Osteocyte (in vitro differentiated cells): ENCODE data around the gene CPZ. TPM values are rescaled to one million over a fixed set of nuclear protein-coding genes. Genes with fewer than 3 reads are reported as not detected.

ENCODE experiments used
- DNase-seq: peaks from one replicate; pipeline ENCODE4 v3.0.0; 2021; ENCODE audit warnings: mixed read lengths; ENCODE audit not compliant: unreplicated experiment; ENCODE audit errors: extremely low spot score
- H3K27ac Mint-ChIP-seq: one replicate; pipeline ENCODE4 v1.8.0; 2021; ENCODE audit warnings: mild to moderate bottlenecking, mixed read lengths; ENCODE audit not compliant: unreplicated experiment
- H3K27me3 Mint-ChIP-seq: one replicate; pipeline ENCODE4 v1.8.0; 2021; ENCODE audit warnings: mixed read lengths; ENCODE audit not compliant: unreplicated experiment
- H3K36me3 Mint-ChIP-seq: one replicate; pipeline ENCODE4 v1.8.0; 2021; ENCODE audit warnings: mixed read lengths; ENCODE audit not compliant: unreplicated experiment
- H3K4me1 Mint-ChIP-seq: one replicate; pipeline ENCODE4 v1.8.0; 2021; ENCODE audit warnings: mixed read lengths; ENCODE audit not compliant: unreplicated experiment
- H3K4me3 Mint-ChIP-seq: one replicate; pipeline ENCODE4 v1.8.0; 2021; ENCODE audit warnings: mild to moderate bottlenecking, moderate library complexity, mixed read lengths; ENCODE audit not compliant: unreplicated experiment
- H3K9me3 Mint-ChIP-seq: one replicate; pipeline ENCODE4 v1.8.0; 2021; ENCODE audit warnings: mixed read lengths; ENCODE audit not compliant: unreplicated experiment
- CTCF ChIP-seq: fragments of 200-600 bp; sonication (generic); IDR thresholded peaks from 2 replicates; pipeline ENCODE4 v1.5.0; 2021; ENCODE audit warnings: antibody characterized with exemption, mild to moderate bottlenecking, moderate library complexity
- total RNA-seq: library from RNA; stranded (reverse); gene quantifications from 2 replicates; pipeline ENCODE4 v1.2.1, GENCODE V29; 2021

Gene CPZ
- total RNA-seq, 1 donor from 2014 or later, result 10.7 TPM

GRCh38 chr4:8602686-8603430 lies 10.3 kb downstream of the CPZ start:
- Mint-ChIP-seq H3K27me3 (peaks cover 3% of the 10 kb centered on the region), H3K36me3 (no peaks in the 10 kb centered on the region), H3K4me1 (peaks cover 12% of the 10 kb centered on the region), H3K4me3 (no peak overlapping the region), H3K9me3 (no peaks in the 10 kb centered on the region), H3K27ac (no peak overlapping the region)
- no peak for TF ChIP-seq CTCF
- no peak for DNase-seq

DNA sequence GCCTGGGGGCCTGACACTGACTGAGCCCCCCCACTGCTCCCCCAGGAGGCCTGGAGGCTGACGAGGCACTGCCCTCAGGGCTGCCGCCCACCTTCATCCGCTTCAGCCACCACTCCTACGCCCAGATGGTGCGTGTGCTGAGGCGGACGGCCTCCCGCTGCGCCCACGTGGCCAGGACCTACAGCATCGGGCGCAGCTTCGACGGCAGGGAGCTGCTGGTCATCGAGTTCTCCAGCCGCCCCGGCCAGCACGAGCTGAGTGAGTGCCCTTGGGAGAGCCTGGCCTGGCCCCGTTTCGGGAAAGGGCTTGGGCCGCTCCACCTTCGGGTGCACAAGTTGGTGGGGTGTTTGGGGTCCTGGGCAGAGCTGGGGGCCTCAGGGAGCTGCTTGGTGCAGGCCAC lies 11.4 kb downstream of the CPZ start:
- no peak for DNase-seq
- TF ChIP-seq CTCF, result no peak
- H3K36me3 Mint-ChIP-seq, result no peaks in the 10 kb centered on the region
- H3K4me3 Mint-ChIP-seq, result no peak overlapping the region
- H3K9me3 Mint-ChIP-seq, result no peaks in the 10 kb centered on the region
- peaks cover 9% of the 10 kb centered on the region for H3K4me1 Mint-ChIP-seq
- H3K27ac Mint-ChIP-seq, result no peak overlapping the region
- H3K27me3 Mint-ChIP-seq, result peaks cover 4% of the 10 kb centered on the region

GRCh38 chr4:8605289-8605688 lies 12.7 kb downstream of the CPZ start:
- Mint-ChIP-seq H3K4me1 (no peaks in the 10 kb centered on the region), H3K27me3 (peaks cover 9% of the 10 kb centered on the region)
- no peak for DNase-seq

GRCh38 chr4:8606476-8606875 lies 13.9 kb downstream of the CPZ start:
- Mint-ChIP-seq H3K9me3 (no peaks in the 10 kb centered on the region), H3K4me3 (no peak overlapping the region), H3K27ac (no peak overlapping the region), H3K27me3 (peaks cover 9% of the 10 kb centered on the region), H3K36me3 (no peaks in the 10 kb centered on the region), H3K4me1 (no peaks in the 10 kb centered on the region)
- no peak for TF ChIP-seq CTCF
- DNase-seq, result no peak

More at GRCh38 chr4:8605289-8605688, 12.7 kb downstream of the CPZ start:
- no peaks in the 10 kb centered on the region for H3K9me3 Mint-ChIP-seq
- no peaks in the 10 kb centered on the region for H3K36me3 Mint-ChIP-seq
- no peak overlapping the region for H3K27ac Mint-ChIP-seq
- H3K4me3 Mint-ChIP-seq, result no peak overlapping the region
- no peak for TF ChIP-seq CTCF

GRCh38 chr4:8606966-8607365 lies 14.4 kb downstream of the CPZ start:
- Mint-ChIP-seq H3K9me3 (no peaks in the 10 kb centered on the region), H3K36me3 (no peaks in the 10 kb centered on the region), H3K27ac (no peak overlapping the region), H3K4me1 (no peaks in the 10 kb centered on the region), H3K27me3 (peaks cover 9% of the 10 kb centered on the region), H3K4me3 (no peak overlapping the region)
- TF ChIP-seq CTCF, result no peak
- no peak for DNase-seq
